Chondrocyte (in vitro differentiated cells): ENCODE results near the gene KLHL22. TPM values are rescaled to one million over a fixed set of nuclear protein-coding genes. Genes with fewer than 3 reads are reported as not detected.

Experiments
- DNase-seq: peaks from one replicate; pipeline ENCODE4 v3.0.0; 2021; ENCODE audit warnings: mixed read lengths, low spot score
- H3K27ac Mint-ChIP-seq: one replicate; pipeline ENCODE4 v1.8.0; 2021; ENCODE audit warnings: mild to moderate bottlenecking, moderate library complexity, mixed read lengths; ENCODE audit not compliant: unreplicated experiment
- H3K27me3 Mint-ChIP-seq: 2 replicates; pipeline ENCODE4 v1.8.0; 2021; ENCODE audit warnings: low read depth, mixed read lengths
- H3K36me3 Mint-ChIP-seq: 2 replicates; pipeline ENCODE4 v1.8.0; 2021; ENCODE audit warnings: low read depth, mixed read lengths
- H3K4me1 Mint-ChIP-seq: 2 replicates; pipeline ENCODE4 v1.8.0; 2021; ENCODE audit warnings: low read depth, mild to moderate bottlenecking, mixed read lengths
- H3K4me3 Mint-ChIP-seq: one replicate; pipeline ENCODE4 v1.8.0; 2021; ENCODE audit warnings: mild to moderate bottlenecking, moderate library complexity, mixed read lengths; ENCODE audit not compliant: unreplicated experiment
- H3K9me3 Mint-ChIP-seq: 2 replicates; pipeline ENCODE4 v1.8.0; 2021; ENCODE audit warnings: low read depth, mixed read lengths
- total RNA-seq: library from RNA; stranded (reverse); gene quantifications from 3 replicates; pipeline ENCODE4 v1.2.1, GENCODE V29; 2021
- TF ChIP-seq, protein P1 (sequence below): fragments of 200-600 bp; sonication (generic); IDR thresholded peaks from 2 replicates; pipeline ENCODE4 v1.5.0; 2021; ENCODE audit warnings: antibody characterized with exemption, mild to moderate bottlenecking, moderate library complexity

Gene KLHL22
- total RNA-seq, 1 donor from 2014 or later, result 37.3 TPM

DNA sequence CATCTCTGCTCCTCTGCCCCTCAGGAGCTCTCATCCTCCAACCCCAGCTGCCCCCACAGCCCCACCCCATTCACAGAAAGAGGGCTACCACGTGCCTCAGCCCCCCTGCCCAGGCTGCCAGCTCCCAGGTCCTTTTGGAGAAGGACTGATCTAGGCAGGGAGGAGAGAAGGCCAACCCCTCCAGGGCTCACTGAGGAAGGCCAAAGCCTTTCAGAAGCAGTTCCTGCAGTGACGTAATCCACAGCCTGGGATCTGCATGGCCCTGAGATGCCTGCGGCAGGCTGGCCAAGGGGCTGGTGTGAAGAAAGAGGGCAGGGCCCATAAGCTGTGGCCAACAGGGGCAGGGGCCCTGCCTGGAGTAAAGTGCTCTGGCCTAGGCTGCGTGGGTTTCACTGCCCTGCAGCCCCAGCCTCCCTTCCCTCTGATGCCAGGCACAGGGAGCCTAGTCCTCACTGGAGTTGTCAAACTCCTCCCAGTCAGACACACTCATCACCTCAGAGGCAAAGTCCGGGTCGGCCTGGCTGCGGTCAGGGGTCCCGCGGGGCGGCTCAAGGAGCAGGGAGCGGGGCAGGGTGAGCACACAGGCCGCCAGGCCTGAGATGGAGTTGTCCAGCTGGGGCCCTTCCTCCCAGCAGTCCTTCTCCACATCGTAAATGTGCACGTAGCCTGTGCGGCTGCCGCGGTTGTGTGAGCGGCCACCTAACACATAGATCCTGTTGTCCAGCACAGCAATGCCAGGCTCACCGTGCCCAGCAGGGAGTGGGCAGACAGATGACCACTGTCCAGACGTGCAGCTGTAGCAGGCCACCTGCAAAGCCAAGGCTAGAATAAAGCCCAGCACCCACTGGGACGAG, 53.7 kb downstream of the KLHL22 start:
- Mint-ChIP-seq H3K9me3 (no peaks in the 10 kb centered on the region), H3K4me3 (no peak overlapping the region)
- peak; percentile 81 for DNase-seq

DNA sequence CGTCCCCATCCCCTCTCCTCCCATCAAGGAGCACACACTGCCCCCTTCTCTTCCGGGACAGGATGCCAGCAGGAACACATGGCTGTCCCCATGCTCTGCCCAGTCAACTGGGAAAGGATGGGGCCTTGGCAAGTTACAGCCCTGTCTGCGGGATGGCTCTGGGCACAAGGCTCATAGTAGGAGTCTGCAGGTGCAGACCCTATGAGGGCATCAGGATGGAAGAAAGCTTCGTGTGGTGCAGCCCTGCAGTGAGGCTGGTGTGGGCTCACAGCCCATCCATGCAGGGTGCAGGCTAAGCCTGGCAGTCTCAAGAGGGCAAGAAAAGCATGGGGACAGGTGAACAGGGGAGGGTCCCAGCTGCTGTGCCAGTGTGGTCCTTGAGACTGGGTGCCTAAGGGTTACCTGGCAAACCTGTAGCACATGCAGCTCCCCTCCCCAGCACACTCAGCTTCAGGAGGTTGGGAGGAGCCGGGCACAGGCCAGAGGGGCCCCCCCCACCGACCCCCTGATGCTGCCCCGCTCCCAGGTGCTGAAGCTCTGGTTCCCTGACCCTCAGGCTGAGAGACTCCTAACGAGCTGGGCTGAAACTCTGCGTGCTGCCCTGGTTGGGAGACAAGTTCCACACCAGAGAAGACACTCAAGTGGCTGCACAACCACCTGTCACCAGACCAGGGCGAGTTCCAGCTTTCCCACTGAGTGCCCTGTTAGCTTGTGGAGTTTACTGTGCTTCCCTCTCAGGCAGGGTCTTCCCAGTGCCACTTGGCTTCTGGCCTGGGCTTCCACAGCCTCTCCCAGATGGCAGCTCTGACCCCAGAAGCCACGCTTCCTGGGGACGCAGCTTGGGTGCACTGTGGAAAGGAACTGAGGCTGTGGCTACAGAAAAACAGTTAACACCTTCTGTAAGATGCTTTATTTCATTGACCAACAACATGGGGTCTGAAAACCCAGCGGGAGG, 54.7 kb downstream of the KLHL22 start:
- peak; percentile 61 for DNase-seq
- Mint-ChIP-seq H3K27ac (no peak overlapping the region), H3K36me3 (peaks cover 11% of the 10 kb centered on the region), H3K4me3 (no peak overlapping the region), H3K27me3 (no peaks in the 10 kb centered on the region), H3K4me1 (peaks cover 25% of the 10 kb centered on the region), H3K9me3 (no peaks in the 10 kb centered on the region)
- TF ChIP-seq, protein P1, sequence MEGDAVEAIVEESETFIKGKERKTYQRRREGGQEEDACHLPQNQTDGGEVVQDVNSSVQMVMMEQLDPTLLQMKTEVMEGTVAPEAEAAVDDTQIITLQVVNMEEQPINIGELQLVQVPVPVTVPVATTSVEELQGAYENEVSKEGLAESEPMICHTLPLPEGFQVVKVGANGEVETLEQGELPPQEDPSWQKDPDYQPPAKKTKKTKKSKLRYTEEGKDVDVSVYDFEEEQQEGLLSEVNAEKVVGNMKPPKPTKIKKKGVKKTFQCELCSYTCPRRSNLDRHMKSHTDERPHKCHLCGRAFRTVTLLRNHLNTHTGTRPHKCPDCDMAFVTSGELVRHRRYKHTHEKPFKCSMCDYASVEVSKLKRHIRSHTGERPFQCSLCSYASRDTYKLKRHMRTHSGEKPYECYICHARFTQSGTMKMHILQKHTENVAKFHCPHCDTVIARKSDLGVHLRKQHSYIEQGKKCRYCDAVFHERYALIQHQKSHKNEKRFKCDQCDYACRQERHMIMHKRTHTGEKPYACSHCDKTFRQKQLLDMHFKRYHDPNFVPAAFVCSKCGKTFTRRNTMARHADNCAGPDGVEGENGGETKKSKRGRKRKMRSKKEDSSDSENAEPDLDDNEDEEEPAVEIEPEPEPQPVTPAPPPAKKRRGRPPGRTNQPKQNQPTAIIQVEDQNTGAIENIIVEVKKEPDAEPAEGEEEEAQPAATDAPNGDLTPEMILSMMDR, result no peak

More for the DNA sequence above, 53.7 kb downstream of the KLHL22 start:
- Mint-ChIP-seq H3K27me3 (no peaks in the 10 kb centered on the region), H3K4me1 (peaks cover 24% of the 10 kb centered on the region), H3K36me3 (peaks cover 12% of the 10 kb centered on the region), H3K27ac (peak overlapping the region; percentile 51)
- TF ChIP-seq, protein P1, result no peak

DNA sequence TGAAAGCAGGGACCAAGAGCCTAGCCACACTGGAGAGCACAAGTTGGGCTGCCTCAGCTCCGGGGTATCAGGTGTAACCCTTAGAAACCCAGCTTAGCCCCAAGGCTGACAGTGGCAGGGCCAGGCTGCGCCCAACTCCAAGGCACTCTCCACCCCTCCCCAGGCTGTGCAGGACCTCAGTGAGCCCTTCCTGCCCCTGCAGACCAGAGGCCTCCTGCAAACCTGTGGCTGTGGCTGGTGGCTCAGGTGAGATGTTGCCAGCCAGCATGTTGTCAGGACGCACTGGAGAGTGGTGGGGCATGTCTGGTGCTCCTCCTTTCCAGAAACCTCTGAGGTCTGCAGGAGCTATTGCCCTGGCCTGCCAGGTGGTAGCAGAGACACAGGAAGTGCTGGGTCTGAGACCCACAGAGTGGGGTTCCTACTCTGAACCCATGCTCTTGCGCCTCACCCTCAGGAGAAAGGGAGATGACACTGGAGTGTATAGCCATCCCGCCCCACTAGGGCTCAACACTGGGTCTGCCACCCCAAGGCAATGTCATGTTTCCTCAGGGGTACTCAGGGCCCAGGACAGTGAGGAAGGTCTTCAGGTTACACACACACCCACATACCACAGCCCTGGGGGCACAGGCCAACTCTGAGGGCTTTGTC, 55.5 kb downstream of the KLHL22 start:
- H3K27me3 Mint-ChIP-seq, result no peaks in the 10 kb centered on the region
- peak; percentile 77 for DNase-seq
- no peaks in the 10 kb centered on the region for H3K9me3 Mint-ChIP-seq
- no peak overlapping the region for H3K4me3 Mint-ChIP-seq
- peaks cover 34% of the 10 kb centered on the region for H3K4me1 Mint-ChIP-seq
- peaks cover 10% of the 10 kb centered on the region for H3K36me3 Mint-ChIP-seq
- H3K27ac Mint-ChIP-seq, result no peak overlapping the region
- TF ChIP-seq, protein P1, result no peak

DNA sequence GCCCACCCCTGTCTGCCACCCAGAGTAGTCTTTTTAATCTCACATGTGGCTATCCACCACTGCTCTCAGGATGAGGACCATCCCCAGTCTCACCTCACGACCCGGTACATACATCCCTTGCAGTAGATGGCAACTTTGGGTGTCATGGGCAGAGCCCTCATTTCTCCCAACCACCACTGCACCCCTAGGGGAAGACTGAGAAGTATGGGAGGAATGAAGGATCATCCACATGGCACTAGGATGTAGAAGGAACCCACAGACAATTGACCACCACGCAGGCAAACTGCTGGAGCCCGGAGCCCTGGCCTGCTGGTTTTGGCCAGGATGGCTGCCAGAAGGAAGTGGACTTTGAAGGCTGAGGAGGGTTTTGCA, 56.1 kb downstream of the KLHL22 start:
- TF ChIP-seq, protein P1, result peak; percentile 46
- Mint-ChIP-seq H3K4me1 (peaks cover 39% of the 10 kb centered on the region), H3K36me3 (peaks cover 8% of the 10 kb centered on the region), H3K9me3 (no peaks in the 10 kb centered on the region), H3K27ac (peak overlapping the region; percentile 37), H3K4me3 (peak overlapping the region; percentile 84), H3K27me3 (no peaks in the 10 kb centered on the region)
- no peak for DNase-seq
